Type B pancreatic cell (in vitro differentiated cells): ENCODE data around the gene SLC25A44. TPM values are rescaled to one million over a fixed set of nuclear protein-coding genes. Genes with fewer than 3 reads are reported as not detected.

Experiments
- DNase-seq: peaks from one replicate; pipeline ENCODE4 v3.0.0; 2021; ENCODE audit warnings: mixed read lengths; ENCODE audit not compliant: unreplicated experiment; ENCODE audit errors: extremely low spot score
- H3K27ac Mint-ChIP-seq: 2 replicates; pipeline ENCODE4 v1.8.0; 2021; ENCODE audit warnings: mild to moderate bottlenecking, mixed read lengths
- H3K27me3 Mint-ChIP-seq: 2 replicates; pipeline ENCODE4 v1.8.0; 2021; ENCODE audit warnings: mixed read lengths
- H3K36me3 Mint-ChIP-seq: 2 replicates; pipeline ENCODE4 v1.8.0; 2021; ENCODE audit warnings: mixed read lengths
- H3K4me1 Mint-ChIP-seq: one replicate; pipeline ENCODE4 v1.8.0; 2021; ENCODE audit warnings: mixed read lengths; ENCODE audit not compliant: unreplicated experiment
- H3K4me3 Mint-ChIP-seq: 2 replicates; pipeline ENCODE4 v1.8.0; 2021; ENCODE audit warnings: mild to moderate bottlenecking, mixed read lengths
- H3K9me3 Mint-ChIP-seq: 2 replicates; pipeline ENCODE4 v1.8.0; 2021; ENCODE audit warnings: mixed read lengths
- CTCF ChIP-seq: fragments of 200-600 bp; sonication (generic); conservative IDR thresholded peaks from 2 replicates; pipeline ENCODE4 v1.5.0; 2021; ENCODE audit warnings: antibody characterized with exemption, mild to moderate bottlenecking
- total RNA-seq: library from RNA; stranded (reverse); gene quantifications from 2 replicates; pipeline ENCODE4 v1.2.1, GENCODE V29; 2021; ENCODE audit warnings: low replicate concordance

SLC25A44 gene
- total RNA-seq, 1 donor from 2014 or later = 18.6 TPM

GRCh38 chr1:156232201-156232894 is 38.4 kb downstream of the SLC25A44 start:
- Mint-ChIP-seq H3K4me3 (no peak overlapping the region), H3K27ac (peak overlapping the region; percentile 62), H3K27me3 (no peaks in the 10 kb centered on the region), H3K4me1 (no peaks in the 10 kb centered on the region), H3K9me3 (no peaks in the 10 kb centered on the region), H3K36me3 (peaks cover 20% of the 10 kb centered on the region)
- no peak for TF ChIP-seq CTCF
- no peak for DNase-seq

GRCh38 chr1:156233426-156234127 is 39.7 kb downstream of the SLC25A44 start:
- Mint-ChIP-seq H3K27ac (peak overlapping the region; percentile 77), H3K9me3 (no peaks in the 10 kb centered on the region), H3K27me3 (no peaks in the 10 kb centered on the region), H3K4me1 (no peaks in the 10 kb centered on the region), H3K36me3 (peaks cover 21% of the 10 kb centered on the region), H3K4me3 (no peak overlapping the region)
- no peak for DNase-seq
- TF ChIP-seq CTCF = no peak

GRCh38 chr1:156236164-156236563 is 42.3 kb downstream of the SLC25A44 start:
- TF ChIP-seq CTCF = no peak
- no peaks in the 10 kb centered on the region for H3K27me3 Mint-ChIP-seq
- DNase-seq = no peak
- no peak overlapping the region for H3K4me3 Mint-ChIP-seq
- peaks cover 17% of the 10 kb centered on the region for H3K36me3 Mint-ChIP-seq
- H3K27ac Mint-ChIP-seq = no peak overlapping the region
- no peaks in the 10 kb centered on the region for H3K9me3 Mint-ChIP-seq
- H3K4me1 Mint-ChIP-seq = no peaks in the 10 kb centered on the region

GRCh38 chr1:156238248-156238647 is 44.3 kb downstream of the SLC25A44 start:
- peaks cover 17% of the 10 kb centered on the region for H3K36me3 Mint-ChIP-seq
- H3K27me3 Mint-ChIP-seq = no peaks in the 10 kb centered on the region
- no peak for DNase-seq
- no peak overlapping the region for H3K4me3 Mint-ChIP-seq
- no peak overlapping the region for H3K27ac Mint-ChIP-seq
- no peaks in the 10 kb centered on the region for H3K9me3 Mint-ChIP-seq
- H3K4me1 Mint-ChIP-seq = no peaks in the 10 kb centered on the region
- no peak for TF ChIP-seq CTCF

GRCh38 chr1:156241311-156241811 is 47.5 kb downstream of the SLC25A44 start:
- Mint-ChIP-seq H3K27me3 (no peaks in the 10 kb centered on the region), H3K4me1 (no peaks in the 10 kb centered on the region), H3K36me3 (peaks cover 10% of the 10 kb centered on the region), H3K4me3 (no peak overlapping the region), H3K27ac (no peak overlapping the region), H3K9me3 (no peaks in the 10 kb centered on the region)
- DNase-seq = no peak
- no peak for TF ChIP-seq CTCF
